HepG2 (cell line): Measurements from ENCODE around the gene HOXD8.

ENCODE experiments used
- GATAD2A ChIP-seq: IDR thresholded peaks from 2 replicates; pipeline ENCODE4 v1.6.1; 2016
- KLF13 ChIP-seq: sonication (generic); formaldehyde crosslinking; IDR thresholded peaks from 2 replicates; pipeline ENCODE4 v1.4.0; 2020; ENCODE audit warnings: mild to moderate bottlenecking, missing genetic modification reagents
- RFX5 ChIP-seq: IDR thresholded peaks from 2 replicates; pipeline ENCODE4 v1.6.1; 2011; ENCODE audit warnings: low read depth, low read length, improper control_type of control experiment
- TF ChIP-seq, protein P1 (sequence below): sonication (generic); formaldehyde crosslinking; conservative IDR thresholded peaks from 2 replicates; pipeline ENCODE4 v1.8.1; 2023; ENCODE audit warnings: missing genetic modification reagents
- TF ChIP-seq, protein P2 (sequence below): sonication (generic); formaldehyde crosslinking; IDR thresholded peaks from 2 replicates; pipeline ENCODE4 v1.5.0; 2020; ENCODE audit warnings: mild to moderate bottlenecking, missing genetic modification reagents, moderate library complexity
- TF ChIP-seq, protein P3 (sequence below): sonication (generic); formaldehyde crosslinking; IDR thresholded peaks from 2 replicates; pipeline ENCODE4 v1.5.0; 2020; ENCODE audit warnings: mild to moderate bottlenecking, missing genetic modification reagents
- TF ChIP-seq, protein P4 (sequence below): IDR thresholded peaks from 2 replicates; pipeline ENCODE4 v1.6.1; 2016; ENCODE audit warnings: low read depth, missing genetic modification reagents, missing compliant biosample characterization

DNA sequence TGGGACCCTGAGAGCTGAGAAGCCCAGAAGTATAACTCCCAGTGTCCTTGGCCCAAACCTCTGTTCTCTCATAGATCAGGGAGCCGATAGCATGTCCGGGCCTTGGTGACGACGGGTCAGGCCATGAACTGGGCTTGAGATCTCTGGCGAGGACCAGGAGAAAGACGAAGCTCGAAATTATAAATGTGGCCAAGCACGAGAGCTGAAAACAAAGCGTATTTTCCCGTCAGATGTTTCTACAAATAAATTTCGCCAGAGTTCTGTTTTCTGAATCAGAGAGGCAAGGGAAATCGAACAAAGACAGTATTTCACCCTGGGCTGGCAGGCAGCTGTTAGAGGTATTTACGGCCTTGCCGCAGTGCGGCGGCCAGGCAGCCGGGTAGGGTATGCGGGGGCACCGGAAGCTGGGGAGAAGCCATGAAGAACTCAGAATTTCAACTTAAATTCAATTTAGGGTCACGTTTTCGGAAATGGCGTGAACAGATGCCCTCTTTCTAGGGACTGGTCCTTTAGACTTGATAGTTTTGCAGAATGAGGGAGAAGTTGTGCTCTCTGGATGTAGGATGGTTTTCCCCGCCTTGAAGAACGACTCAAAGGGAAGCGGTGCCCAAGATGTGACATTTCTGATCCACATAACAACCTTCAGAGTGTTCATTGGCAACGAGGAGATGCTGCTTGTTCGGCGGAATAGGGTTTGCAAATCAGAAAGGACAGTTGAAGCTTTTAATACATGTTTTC is 9.6 kb downstream of the HOXD8 start:
- no peak for TF ChIP-seq RFX5
- TF ChIP-seq, protein P1, sequence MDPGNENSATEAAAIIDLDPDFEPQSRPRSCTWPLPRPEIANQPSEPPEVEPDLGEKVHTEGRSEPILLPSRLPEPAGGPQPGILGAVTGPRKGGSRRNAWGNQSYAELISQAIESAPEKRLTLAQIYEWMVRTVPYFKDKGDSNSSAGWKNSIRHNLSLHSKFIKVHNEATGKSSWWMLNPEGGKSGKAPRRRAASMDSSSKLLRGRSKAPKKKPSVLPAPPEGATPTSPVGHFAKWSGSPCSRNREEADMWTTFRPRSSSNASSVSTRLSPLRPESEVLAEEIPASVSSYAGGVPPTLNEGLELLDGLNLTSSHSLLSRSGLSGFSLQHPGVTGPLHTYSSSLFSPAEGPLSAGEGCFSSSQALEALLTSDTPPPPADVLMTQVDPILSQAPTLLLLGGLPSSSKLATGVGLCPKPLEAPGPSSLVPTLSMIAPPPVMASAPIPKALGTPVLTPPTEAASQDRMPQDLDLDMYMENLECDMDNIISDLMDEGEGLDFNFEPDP (CRISPR knock-in tag), result no peak
- TF ChIP-seq, protein P2, sequence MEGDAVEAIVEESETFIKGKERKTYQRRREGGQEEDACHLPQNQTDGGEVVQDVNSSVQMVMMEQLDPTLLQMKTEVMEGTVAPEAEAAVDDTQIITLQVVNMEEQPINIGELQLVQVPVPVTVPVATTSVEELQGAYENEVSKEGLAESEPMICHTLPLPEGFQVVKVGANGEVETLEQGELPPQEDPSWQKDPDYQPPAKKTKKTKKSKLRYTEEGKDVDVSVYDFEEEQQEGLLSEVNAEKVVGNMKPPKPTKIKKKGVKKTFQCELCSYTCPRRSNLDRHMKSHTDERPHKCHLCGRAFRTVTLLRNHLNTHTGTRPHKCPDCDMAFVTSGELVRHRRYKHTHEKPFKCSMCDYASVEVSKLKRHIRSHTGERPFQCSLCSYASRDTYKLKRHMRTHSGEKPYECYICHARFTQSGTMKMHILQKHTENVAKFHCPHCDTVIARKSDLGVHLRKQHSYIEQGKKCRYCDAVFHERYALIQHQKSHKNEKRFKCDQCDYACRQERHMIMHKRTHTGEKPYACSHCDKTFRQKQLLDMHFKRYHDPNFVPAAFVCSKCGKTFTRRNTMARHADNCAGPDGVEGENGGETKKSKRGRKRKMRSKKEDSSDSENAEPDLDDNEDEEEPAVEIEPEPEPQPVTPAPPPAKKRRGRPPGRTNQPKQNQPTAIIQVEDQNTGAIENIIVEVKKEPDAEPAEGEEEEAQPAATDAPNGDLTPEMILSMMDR (CRISPR knock-in tag), result no peak
- TF ChIP-seq, protein P3, sequence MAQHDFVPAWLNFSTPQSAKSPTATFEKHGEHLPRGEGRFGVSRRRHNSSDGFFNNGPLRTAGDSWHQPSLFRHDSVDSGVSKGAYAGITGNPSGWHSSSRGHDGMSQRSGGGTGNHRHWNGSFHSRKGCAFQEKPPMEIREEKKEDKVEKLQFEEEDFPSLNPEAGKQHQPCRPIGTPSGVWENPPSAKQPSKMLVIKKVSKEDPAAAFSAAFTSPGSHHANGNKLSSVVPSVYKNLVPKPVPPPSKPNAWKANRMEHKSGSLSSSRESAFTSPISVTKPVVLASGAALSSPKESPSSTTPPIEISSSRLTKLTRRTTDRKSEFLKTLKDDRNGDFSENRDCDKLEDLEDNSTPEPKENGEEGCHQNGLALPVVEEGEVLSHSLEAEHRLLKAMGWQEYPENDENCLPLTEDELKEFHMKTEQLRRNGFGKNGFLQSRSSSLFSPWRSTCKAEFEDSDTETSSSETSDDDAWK (CRISPR knock-in tag), result no peak
- TF ChIP-seq KLF13 (CRISPR knock-in tag), result no peak
- TF ChIP-seq, protein P4, sequence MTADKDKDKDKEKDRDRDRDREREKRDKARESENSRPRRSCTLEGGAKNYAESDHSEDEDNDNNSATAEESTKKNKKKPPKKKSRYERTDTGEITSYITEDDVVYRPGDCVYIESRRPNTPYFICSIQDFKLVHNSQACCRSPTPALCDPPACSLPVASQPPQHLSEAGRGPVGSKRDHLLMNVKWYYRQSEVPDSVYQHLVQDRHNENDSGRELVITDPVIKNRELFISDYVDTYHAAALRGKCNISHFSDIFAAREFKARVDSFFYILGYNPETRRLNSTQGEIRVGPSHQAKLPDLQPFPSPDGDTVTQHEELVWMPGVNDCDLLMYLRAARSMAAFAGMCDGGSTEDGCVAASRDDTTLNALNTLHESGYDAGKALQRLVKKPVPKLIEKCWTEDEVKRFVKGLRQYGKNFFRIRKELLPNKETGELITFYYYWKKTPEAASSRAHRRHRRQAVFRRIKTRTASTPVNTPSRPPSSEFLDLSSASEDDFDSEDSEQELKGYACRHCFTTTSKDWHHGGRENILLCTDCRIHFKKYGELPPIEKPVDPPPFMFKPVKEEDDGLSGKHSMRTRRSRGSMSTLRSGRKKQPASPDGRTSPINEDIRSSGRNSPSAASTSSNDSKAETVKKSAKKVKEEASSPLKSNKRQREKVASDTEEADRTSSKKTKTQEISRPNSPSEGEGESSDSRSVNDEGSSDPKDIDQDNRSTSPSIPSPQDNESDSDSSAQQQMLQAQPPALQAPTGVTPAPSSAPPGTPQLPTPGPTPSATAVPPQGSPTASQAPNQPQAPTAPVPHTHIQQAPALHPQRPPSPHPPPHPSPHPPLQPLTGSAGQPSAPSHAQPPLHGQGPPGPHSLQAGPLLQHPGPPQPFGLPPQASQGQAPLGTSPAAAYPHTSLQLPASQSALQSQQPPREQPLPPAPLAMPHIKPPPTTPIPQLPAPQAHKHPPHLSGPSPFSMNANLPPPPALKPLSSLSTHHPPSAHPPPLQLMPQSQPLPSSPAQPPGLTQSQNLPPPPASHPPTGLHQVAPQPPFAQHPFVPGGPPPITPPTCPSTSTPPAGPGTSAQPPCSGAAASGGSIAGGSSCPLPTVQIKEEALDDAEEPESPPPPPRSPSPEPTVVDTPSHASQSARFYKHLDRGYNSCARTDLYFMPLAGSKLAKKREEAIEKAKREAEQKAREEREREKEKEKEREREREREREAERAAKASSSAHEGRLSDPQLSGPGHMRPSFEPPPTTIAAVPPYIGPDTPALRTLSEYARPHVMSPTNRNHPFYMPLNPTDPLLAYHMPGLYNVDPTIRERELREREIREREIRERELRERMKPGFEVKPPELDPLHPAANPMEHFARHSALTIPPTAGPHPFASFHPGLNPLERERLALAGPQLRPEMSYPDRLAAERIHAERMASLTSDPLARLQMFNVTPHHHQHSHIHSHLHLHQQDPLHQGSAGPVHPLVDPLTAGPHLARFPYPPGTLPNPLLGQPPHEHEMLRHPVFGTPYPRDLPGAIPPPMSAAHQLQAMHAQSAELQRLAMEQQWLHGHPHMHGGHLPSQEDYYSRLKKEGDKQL, result no peak
- TF ChIP-seq GATAD2A (CRISPR knock-in tag), result no peak
